ENCODE results near the gene HDC. TPM values are rescaled to one million over a fixed set of nuclear protein-coding genes. Genes with fewer than 3 reads are reported as not detected.

HDC gene
- total RNA-seq, 2 experiments from 2014 or later, result 0.19 to 0.21 TPM

Other genes starting within 250 kb of the HDC start
- 10 to 100 TPM; 15.9 to 16.3 TPM for gene ATP8B4, start 146.5 kb downstream of the HDC start, total RNA-seq
- gene SLC27A2, start 83.5 kb downstream of the HDC start, total RNA-seq, result 10 to 100 TPM; 28.6 to 29.2 TPM
- gene GABPB1, start 89.5 kb upstream of the HDC start, total RNA-seq, result 10 to 100 TPM; 46.3 to 48.1 TPM
- 10 to 100 TPM; 49.2 to 61.3 TPM for gene USP8, start 158.7 kb upstream of the HDC start, total RNA-seq

All from activated CD8-positive, alpha-beta memory T cell treated with anti-CD3 and anti-CD28 coated beads for 36 hours (primary cell).